GM21619 (cell line): Measurements from ENCODE around the gene TMEM88.

ENCODE experiments used
- ATAC-seq: cut with Tn5 transposase; IDR thresholded peaks from one replicate; pipeline ENCODE4 v1.9.1; 2021; ENCODE audit not compliant: unreplicated experiment

TMEM88 gene

GRCh38 chr17:7843536-7844291 lies 11.2 kb upstream of the TMEM88 start:
- ATAC-seq: no peak

- ATAC-seq: peak; percentile 37
Measured at GRCh38 chr17:7844292-7845154, 10.3 kb upstream of the TMEM88 start.

- no peak for ATAC-seq
Measured at GRCh38 chr17:7845359-7846062, 9.4 kb upstream of the TMEM88 start.

GRCh38 chr17:7846063-7846735 lies 8.7 kb upstream of the TMEM88 start:
- no peak for ATAC-seq

GRCh38 chr17:7846765-7847661 lies 7.9 kb upstream of the TMEM88 start:
- ATAC-seq: no peak

GRCh38 chr17:7848131-7848579 lies 6.7 kb upstream of the TMEM88 start:
- no peak for ATAC-seq

GRCh38 chr17:7848739-7849129 lies 6.1 kb upstream of the TMEM88 start:
- ATAC-seq: no peak

- ATAC-seq: no peak
Measured at GRCh38 chr17:7849130-7849750, 5.6 kb upstream of the TMEM88 start.

- no peak for ATAC-seq
Measured at GRCh38 chr17:7849751-7850504, 4.9 kb upstream of the TMEM88 start.

GRCh38 chr17:7850701-7851437 lies 4.0 kb upstream of the TMEM88 start:
- ATAC-seq: no peak

GRCh38 chr17:7851438-7852261 lies 3.2 kb upstream of the TMEM88 start:
- ATAC-seq: peak; percentile 59

- no peak for ATAC-seq
Measured at GRCh38 chr17:7852262-7852670, 2.6 kb upstream of the TMEM88 start.

GRCh38 chr17:7852919-7853690 lies 1.8 kb upstream of the TMEM88 start:
- no peak for ATAC-seq

- ATAC-seq: no peak
Measured at GRCh38 chr17:7853691-7854038, 1.2 kb upstream of the TMEM88 start.

- no peak for ATAC-seq
Measured at GRCh38 chr17:7854078-7854777, 638 bp upstream of the TMEM88 start.

GRCh38 chr17:7855660-7856010 lies 769 bp downstream of the TMEM88 start:
- ATAC-seq: no peak
